GM10248 (cell line): ENCODE results near the gene SPINK8.

ENCODE experiments used
- CTCF ChIA-PET: fragments of 300-600 bp; sonication (Branson Sonifier 250); formaldehyde crosslinking; extraction: SDS; loops from one replicate; lab custom pipeline; 2021; ENCODE audit warnings: antibody characterized with exemption; lab: Yijun Ruan, JAX
- POLR2A ChIA-PET: fragments of 350-650 bp; sonication (Branson Sonifier 250); formaldehyde crosslinking; extraction: SDS; loops from one replicate; lab custom pipeline; 2020; ENCODE audit warnings: antibody characterized with exemption; lab: Yijun Ruan, JAX
- DNase-seq: peaks from one replicate; pipeline ENCODE4 v3.0.0; 2012; ENCODE audit errors: extremely low spot score
- TF ChIP-seq, protein P1 (sequence below): IDR thresholded peaks from 2 replicates; pipeline ENCODE4 v1.5.1; 2012; ENCODE audit warnings: mild to moderate bottlenecking, low read depth; ENCODE audit errors: extremely low read depth, missing control alignments, control extremely low read depth

The SPINK8 gene

DNA sequence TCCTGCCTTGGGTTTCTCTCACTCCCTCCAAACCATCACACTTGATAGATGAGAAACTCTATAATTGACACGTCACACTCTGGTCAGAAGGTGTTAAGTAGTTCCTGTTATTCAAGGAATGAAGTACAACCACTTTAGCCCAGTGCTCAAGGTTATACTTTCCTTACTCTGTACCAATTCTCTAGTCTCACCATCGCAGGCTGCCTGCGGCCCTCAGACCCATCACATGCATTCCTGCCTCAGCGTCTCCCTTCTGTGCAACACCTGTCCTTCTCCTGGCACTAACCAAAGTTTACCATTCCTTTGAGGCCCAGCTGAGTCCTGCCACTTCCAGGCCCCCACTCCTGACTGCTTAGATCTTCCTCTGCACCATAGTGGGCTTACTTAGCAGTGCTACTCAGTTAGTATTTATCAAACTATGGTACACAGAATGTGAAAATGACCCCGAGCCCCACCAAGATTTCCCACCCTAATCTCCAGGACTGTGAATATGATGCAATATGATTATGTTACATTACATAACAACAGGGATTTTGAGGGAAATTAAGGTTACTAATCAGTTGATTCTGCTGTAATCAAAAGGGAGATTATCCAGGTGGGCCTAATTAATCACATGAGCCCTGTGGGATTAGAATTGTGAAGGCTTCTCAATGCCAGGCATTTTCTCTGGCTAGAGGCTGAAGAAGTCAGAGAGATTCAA is 36.2 kb downstream of the SPINK8 start:
- TF ChIP-seq, protein P1, sequence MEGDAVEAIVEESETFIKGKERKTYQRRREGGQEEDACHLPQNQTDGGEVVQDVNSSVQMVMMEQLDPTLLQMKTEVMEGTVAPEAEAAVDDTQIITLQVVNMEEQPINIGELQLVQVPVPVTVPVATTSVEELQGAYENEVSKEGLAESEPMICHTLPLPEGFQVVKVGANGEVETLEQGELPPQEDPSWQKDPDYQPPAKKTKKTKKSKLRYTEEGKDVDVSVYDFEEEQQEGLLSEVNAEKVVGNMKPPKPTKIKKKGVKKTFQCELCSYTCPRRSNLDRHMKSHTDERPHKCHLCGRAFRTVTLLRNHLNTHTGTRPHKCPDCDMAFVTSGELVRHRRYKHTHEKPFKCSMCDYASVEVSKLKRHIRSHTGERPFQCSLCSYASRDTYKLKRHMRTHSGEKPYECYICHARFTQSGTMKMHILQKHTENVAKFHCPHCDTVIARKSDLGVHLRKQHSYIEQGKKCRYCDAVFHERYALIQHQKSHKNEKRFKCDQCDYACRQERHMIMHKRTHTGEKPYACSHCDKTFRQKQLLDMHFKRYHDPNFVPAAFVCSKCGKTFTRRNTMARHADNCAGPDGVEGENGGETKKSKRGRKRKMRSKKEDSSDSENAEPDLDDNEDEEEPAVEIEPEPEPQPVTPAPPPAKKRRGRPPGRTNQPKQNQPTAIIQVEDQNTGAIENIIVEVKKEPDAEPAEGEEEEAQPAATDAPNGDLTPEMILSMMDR, result no peak
- ChIA-PET CTCF (no interaction called here), POLR2A (no interaction called here)

DNA sequence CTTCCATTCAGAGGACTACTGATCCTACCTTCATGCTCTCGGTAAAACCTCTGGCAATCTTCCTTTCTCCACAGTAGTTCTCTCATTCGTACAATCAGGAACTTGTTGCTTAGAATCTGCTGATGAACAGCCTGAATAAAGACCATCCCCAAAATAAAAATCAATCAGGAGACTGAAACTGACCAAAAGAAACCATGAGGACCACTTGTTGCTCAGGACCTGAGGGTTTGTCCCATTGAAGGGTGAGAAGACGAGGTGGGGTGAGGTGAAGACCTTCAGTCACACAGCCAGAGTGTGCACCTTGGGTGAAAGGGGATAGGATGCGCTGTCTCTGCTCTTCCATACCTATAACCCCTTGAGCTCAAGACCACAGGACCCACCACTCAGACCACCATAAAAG is 36.8 kb downstream of the SPINK8 start:
- ChIA-PET POLR2A (no interaction called here), CTCF (no interaction called here)
- DNase-seq, result no peak
- TF ChIP-seq, protein P1, result no peak

More for the DNA sequence above, 36.2 kb downstream of the SPINK8 start:
- DNase-seq, result no peak

DNA sequence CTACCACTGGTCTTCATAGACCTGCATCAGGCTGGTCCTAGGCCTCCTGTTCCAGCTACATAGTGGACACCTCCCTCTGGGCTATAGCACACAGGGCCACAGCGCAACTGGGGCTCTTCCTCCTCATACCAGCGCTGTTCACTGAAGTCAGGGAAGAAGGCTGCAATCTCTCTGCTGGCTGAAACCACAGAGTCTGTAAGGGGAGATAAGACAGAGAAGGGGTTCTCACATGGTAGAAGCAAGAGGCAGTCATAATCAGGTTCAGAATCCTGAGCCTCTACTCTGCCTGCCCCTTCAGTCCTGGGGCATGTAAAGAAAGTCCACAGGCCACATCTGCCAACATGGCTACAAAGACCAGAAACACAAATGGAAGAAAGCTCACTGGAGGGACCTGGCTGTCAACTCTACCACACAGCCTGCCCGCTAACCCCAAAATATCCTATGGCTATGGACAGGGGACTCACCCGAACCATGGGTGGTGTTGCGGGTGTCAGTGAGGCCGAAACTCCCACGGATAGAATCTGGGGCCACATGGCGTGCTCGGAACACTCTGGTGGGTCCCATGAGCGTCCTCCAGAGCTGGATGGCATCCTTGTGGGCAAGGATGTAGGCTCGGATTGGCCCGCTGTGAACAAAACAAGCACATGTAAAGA is 38.7 kb downstream of the SPINK8 start:
- TF ChIP-seq, protein P1, result no peak
- no peak for DNase-seq
- ChIA-PET POLR2A (no interaction called here), CTCF (interaction anchor here (1.7 to 2.3 kb wide), 2 partner anchors 137 to 141 kb away, joined by 3 to 11 read pairs; no protein-coding TSS in a partner anchor)

DNA sequence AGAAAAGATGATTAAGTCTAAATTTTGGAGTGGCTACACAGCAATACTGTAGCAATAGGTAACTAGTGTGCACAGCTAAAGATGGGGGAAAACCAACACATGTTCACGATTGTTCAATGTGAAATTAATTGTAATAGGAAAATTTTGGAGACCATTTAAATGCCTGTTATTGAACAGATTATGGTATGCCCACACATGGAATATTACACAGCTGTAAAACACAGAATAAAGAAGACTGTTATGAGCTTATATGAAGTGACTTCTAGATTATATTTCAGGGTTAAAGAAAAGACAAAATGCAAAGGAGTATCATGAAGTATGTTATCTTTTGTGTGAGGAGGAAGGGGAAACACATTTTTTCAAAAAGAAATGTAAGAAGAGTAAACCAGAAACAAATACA is 43.8 kb downstream of the SPINK8 start:
- DNase-seq, result no peak
- ChIA-PET CTCF (interaction anchor here (1.6 to 3.0 kb wide), 3 partner anchors 12 to 146 kb away, joined by 3 to 8 read pairs (median 5); no protein-coding TSS in a partner anchor), POLR2A (no interaction called here)
- TF ChIP-seq, protein P1, result no peak

DNA sequence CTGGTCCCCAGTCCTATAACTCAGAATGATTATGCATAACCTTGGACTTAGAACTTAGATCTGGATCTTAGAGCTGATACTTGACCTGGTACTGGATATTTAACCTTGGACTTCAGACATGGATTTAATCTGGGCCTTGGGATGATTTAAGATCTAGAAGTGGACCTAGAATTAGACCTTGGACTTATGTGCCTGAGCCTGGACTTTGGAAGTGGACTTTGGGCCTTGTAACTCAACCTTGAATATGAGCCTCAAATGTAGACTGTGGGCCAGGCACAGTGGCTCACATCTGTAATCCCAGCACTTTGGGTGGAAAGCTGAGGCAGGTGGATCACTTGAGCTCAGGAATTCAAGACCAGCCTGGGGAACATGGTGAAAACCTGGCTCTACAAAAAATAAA is 46.4 kb downstream of the SPINK8 start:
- POLR2A ChIA-PET, result no interaction called here
- TF ChIP-seq, protein P1, result no peak
- CTCF ChIA-PET, result interaction anchor here (0.9 to 3.0 kb wide), 3 partner anchors 9 to 149 kb away, joined by 3 to 8 read pairs (median 6); no protein-coding TSS in a partner anchor
- no peak for DNase-seq

DNA sequence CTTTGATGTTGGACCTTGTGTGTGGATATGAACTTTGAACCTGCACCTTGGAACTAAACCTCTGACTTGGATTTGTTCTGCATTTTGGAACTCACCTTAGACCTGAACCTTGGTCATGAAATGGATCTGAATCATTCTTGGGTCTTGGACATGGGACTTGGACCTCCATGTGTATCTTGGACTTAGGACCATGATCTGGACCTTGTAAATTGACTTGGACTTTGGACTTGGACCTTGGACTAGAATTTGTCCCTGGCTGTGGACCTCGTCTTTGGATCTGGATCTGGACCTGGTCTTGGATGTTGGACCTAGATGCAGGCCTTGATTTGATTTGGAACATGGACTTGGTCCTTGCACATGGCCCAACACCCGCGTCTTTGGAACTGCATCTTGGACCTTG is 47.2 kb downstream of the SPINK8 start:
- POLR2A ChIA-PET, result interaction anchor here (0.6 kb wide), 1 partner anchor 22 kb away, joined by 3 read pairs; no protein-coding TSS in a partner anchor
- TF ChIP-seq, protein P1, result no peak
- CTCF ChIA-PET, result no interaction called here
- DNase-seq, result no peak
